Stomach (tissue), 4 donors: ENCODE data around the gene LDHD.

Experiments
- CTCF ChIP-seq, 7 experiments: fragments of 450-650 bp in 4 of 7; fragments of 200-600 bp in 3 of 7; sonication (generic) in 3 of 7; IDR thresholded peaks; one replicate each; pipeline ENCODE4 v1.5.1; 2016 to 2019; ENCODE audit warnings: antibody characterized with exemption in 7 of 7, control low read depth in 2 of 7, mild to moderate bottlenecking in 1 of 7
- EP300 ChIP-seq: sonication (generic); formaldehyde crosslinking; IDR thresholded peaks from one replicate; pipeline ENCODE4 v1.6.1; 2017; ENCODE audit warnings: antibody characterized with exemption
- POLR2AphosphoS5 ChIP-seq, 3 donors: sonication (generic); formaldehyde crosslinking; IDR thresholded peaks; one replicate each; pipeline ENCODE4 v1.6.1; 2016; ENCODE audit warnings: antibody characterized with exemption in 3 of 3

- TF ChIP-seq CTCF (IDR thresholded peaks at IDR 0.05) (no peak), POLR2AphosphoS5 (IDR thresholded peaks at IDR 0.05) (no peak), EP300 (no peak)
These were observed 46.4 kb downstream of the LDHD start for GRCh38 chr16:75070012-75070841.
